Measurements from ENCODE around the gene CTTN.
"Not testable (repeated sequence)": the region's sequence is repeated elsewhere in the genome, so short reads cannot be mapped to it uniquely, and the experiment has no call there.

Gene CTTN

DNA sequence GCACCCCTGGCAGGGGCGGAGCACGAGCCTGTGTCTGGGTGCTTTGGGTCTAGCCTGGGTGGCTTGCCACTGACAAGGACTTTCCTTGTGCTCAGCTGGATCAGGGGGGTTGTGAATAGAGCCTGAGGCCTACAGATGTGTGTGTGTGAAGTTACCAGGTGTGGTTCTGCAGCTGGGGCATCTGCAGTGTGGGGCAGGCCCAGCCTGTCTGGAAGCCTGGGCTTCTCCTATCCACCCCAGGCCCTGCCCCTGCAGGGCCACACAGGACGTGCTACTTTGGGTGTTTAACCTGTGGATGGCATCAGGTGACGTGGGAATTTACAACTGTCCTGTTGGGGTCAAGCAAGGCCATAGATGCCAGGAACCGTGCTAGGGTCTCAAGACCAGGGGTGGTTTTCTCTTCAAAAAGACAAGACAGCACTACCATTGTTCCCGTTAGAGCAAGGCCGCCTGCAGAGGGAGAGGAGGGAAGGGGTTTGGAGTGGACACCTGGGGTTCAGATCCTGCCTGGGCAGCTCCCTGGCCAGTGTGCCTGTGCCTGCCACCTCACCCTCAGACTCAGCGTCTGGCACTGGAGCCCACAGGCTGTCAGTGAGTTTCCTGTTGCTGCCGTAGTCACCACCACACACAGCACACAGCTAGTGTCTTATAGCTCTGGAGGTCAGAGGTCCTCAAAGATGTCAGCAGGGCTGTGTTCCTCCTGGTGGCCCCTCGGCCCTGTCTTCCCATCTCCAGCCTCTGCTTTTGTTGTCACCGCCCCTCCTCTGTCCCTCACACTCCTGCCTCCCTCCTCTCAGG is 31.6 kb downstream of the CTTN start:
- DNase-seq, result no peak

DNA sequence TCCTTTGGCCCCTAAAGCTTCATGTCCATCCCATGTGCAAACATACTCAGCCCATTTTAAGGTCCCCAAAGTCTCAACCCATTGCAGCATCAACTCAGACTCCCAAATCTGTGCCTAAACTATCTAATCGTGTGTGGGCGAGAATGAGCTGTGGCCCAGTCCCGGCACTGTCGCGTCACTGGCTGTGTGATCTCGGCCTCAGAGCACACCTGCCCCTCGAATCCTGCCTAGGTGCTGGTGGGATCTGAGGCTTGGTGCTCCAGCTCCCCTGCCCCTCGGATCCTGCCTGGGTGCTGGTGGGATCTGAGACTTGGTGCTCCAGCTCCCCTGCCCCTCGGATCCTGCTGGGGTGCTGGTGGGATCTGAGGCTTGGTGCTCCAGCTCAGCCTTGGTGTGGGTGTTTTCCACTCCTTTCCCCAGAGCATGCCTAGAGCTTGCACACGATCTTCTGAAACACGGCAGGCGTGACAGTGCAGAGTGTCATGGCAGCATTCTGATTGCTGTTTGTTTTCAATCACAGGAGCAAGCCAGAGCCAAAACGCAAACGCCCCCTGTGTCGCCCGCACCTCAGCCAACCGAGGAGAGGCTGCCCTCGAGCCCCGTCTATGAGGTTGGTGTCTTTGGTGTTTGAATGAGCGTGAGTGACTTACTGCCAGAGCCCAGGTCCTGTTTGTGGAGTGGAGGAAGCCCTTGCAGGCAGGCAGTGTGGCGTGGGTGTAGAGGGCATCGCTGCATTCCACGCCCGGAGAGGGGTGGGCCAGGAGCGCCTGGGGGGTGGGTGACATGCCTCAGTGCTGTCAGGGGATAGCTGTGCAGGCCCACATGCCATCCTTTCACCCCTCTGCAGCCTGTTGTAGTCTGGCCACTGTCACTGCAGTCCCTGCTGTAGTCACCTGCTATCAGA is 32.6 kb downstream of the CTTN start:
- no peak for DNase-seq

DNA sequence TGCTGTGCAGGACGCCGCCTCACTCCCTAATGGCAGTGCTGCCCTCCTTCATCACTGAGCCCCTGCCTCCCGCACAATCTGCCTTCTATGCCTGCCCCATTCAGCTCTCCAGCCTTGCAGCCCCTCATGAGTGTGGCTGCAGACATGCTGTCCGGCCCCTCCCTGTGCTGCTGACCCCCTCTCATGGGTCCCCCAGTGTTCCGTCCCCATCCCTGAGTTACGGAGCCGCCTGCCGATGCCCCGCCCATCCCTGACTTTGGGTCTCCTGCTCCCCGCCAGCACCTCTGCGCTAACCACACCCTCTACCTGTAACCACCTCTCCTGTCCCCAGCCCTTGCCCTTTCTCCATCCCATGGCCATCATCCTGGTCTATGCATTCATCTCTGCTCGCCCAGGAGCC is 33.3 kb downstream of the CTTN start:
- DNase-seq, result no peak

DNA sequence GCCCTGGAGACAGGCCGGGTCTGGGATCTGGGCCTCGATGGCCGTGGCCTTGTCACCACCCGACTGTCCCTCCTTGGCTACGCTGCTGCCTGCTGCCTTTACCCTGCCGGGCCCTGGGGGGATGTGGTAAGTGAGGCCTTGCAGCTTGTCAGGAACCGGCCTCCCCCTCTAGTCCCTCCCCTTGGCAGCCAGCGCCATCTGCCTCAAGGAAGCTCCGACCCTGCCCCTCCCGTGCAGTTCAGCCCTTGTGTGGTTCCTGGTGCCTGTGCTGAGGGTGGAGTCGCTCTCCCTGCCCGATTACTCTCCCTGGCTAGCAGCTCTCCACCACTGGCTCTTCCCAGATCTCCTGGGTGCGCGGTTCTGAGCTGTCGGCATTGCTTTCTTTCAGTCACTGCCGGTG is 33.7 kb downstream of the CTTN start:
- no peak for DNase-seq

DNA sequence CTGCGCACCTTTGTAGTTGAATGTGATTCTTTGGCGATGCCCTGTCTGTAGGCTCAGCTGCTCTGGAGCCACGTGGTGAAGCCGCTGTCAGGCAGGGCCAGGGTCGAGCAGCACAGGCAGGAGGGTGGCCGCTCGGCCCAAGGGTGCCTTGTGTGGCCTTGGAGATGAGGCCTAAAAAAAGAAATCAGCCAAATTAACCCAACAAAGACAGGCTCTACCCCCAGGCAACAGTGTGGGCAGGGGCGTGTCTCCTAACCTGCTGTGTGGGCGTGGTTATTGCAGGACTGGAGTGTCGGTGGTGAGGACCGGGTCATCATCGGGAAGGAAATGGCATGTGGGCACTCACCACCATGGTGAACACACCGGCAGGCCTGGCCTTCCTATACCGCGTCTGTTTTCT is 34.3 kb downstream of the CTTN start:
- DNase-seq, result no peak

DNA sequence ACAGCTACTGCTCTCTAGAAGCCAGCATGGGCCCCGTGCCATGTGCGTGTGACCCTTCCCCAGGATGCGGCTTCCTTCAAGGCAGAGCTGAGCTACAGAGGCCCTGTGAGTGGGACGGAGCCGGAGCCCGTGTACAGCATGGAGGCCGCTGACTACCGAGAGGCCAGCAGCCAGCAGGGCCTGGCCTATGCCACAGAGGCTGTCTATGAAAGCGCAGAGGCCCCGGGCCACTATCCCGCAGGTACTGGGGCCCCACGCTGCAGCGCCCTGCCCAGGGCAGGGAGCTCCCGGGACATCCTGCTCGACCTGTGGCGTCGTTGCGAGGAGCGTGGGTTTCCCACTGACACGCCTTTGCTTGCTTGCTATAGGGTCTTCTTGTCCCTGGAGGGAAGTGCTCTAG is 34.7 kb downstream of the CTTN start:
- DNase-seq, result no peak

DNA sequence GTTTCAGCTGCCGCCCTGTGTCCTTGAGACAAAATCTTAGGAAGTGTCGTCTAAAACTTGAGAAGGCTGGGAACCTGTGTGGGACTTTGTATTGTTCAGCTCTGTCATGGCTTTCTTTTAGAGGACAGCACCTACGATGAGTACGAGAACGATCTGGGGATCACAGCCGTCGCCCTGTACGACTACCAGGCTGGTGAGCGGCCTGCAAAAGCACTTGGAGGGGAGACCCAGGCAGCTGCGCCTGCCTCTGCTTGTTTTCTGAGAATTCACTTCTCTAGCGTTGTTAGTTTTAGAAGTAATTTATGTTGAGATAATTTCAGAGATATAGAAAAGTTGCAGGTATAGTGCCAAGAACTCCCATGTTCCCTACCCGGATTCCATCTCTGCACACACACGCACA is 35.2 kb downstream of the CTTN start:
- no peak for DNase-seq

DNA sequence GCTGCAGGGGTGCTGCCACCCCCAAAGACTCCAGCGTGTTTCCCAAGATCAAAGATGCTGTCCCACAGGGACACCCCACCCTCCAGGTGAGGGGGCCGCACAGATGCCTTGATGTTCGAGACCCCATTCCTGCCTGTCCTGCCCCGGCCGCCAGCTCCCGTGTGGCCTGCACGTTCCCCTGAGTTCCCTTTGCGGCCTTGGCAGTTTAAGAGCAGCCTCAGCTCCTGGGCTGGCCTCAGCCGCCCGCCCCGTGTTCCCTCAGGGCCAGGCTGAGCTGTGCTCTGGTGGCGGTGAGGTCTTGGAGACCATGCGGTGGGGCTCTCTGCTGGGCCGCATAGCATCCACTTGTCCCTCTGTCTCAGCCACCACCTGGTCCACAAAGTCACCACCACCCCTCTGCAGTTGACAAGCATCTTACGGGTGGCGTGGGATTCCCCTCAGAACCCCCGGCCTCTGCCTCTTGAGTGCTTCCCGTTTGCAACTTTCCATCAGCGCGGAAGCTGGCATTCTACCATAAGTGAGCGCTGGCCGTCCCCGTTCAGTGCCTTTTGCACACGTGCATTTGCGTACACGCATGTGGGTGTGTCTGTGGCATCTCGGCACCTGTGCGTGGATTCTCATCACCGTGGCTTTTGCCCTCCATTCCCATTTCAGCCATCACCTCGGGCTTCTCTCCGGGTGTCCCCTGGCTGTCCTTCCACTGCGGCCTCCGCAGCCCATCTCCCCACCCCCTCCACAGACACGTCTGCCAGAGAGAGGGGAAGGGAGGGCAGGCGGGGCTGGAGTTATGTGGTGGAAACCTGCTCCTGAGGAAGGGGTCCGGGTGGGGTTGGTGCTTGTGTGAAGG is 35.9 kb downstream of the CTTN start:
- DNase-seq, result no peak

DNA sequence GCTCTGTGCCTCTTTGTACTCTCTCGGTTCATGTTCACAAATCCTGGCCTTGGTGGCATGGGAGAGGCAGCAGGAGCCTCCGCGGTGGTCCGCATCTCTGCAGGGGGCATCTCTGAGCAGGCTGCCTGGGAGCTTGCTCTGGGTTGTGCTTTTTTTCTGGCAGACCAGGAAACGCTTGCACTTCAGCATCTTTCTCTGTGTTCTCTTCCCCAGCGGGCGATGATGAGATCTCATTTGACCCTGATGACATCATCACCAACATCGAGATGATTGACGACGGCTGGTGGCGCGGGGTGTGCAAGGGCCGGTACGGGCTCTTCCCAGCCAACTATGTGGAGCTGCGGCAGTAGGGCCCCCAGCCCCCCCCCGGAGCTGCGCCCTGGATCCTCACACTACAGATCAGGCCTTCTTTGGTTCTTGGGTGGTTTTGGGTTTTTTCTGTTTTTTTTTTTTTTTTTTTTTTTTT is 36.5 kb downstream of the CTTN start:
- no peak for DNase-seq

DNA sequence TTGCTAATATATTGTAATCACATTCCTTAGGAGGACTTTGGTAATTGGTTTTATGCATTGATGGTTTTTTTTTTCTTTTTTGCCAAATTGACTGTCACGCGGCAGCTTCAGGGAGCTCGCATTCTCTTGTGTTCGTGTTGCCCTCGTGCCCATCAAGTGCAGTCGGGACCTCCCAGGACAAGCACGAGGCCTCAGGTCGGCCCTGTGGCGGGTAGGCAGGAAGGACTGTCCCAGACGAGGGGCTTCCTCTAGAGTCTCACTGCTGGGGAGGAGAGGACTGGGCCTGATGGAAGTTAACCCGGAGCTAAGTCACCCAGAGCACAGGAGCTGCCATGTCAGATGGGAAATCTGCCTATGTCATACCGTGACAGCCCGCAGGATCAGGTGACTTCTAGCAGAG is 37.0 kb downstream of the CTTN start:
- DNase-seq, result no peak

DNA sequence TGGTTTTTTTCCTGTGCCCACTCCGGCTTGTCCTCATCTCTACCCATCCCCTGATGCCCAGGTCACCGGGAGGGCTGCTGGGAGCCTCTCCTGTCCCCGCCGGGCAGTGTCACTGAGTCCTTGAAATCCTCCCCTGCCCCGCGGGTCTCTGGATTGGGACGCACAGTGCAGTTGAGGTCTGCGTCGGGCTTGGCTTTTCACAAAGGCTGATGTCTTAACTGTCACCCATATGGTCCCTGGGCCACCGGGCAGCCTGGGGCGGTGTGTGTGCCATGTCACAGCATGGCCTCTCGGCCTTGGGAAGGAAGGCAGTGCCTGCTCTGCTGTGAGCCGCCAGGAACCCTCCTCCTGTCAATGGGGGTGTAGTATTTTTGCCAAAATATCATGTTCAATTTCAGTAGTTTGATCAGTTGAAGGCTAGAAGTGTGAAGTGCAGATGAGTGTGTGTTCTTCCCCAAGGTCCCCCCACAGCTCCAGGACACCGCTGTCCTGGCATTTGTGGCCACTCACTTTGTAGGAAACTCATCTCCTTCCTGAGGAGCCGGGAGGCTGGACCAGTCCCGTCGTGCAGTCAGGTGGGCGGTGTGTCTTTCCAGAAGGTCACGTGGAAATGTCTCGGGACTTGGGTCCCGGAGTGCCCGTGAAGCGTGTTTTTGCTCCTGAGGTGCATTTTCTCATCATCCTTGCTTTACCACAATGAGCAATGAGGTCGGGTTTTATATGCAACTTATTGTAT is 37.6 kb downstream of the CTTN start:
- DNase-seq, result no peak

DNA sequence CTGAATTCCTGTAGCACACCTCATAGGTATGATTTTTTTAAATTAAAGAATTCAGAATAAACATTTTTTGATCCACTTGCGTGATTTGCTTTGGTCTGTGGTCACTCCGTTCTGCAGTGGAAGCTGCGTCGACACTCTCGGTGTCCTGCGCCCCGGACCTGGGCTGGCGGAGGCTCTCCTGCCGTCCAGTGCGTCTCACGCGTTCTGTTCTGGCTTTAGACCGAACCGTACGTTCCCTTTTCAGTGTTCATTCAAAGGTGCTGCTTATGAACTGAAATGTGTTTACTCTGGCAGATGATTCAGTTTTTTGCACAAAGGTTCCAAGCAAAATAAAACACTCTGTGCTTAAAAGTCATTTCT is 38.2 kb downstream of the CTTN start:
- no peak for DNase-seq

DNA sequence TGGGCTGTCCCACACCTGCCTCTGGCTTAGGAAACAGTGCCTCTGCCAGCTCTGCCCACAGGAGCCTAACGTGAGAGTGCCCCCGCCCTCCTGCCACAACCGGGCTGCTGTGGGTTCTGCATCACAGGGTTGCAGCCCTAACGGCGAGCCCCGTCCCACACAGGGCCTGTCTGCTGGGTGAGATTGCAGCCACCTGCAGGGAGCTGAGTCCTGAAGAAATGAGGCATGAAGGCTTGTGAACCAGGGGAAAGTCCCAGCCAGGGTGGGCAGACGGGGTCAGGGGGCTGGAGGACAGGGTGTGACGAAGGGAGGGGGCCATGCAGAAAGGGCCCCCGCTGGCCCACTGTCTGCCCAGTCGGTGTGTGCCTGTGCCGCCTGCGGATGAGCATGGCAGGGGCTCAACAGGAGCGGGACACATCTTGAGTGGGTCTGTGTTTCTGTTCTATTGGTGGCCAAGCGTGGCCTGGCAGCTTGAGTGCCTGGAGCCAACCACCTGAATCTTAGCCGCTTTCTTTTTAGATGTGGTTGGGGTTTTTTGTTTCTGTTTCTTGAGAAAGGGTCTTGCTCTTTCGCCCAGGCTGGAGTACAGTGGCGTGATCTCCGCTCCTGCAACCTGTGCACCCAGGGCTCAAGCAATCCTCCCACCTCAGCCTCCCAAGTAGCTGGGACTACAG is 38.9 kb downstream of the CTTN start:
- DNase-seq, result no peak

DNA sequence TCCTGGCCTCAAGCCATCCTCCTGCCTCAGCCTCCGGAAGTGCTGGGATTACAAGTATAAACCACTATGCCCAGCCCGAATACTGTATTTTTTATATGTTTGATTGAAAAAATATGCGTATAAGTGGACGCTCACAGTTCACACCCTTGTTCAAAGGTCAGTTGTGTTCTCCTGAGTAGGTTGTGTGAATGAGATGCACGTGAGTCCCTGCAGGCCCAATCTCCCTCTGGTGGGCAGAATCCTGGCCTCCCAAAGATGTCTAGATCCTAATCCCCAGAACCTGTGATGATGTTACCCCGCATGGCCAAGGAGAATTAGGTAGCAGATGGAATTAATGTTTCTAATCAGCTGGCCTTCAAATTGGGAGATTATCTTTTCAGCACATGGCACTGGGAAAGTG is 41.9 kb downstream of the CTTN start:
- DNase-seq, result no peak

DNA sequence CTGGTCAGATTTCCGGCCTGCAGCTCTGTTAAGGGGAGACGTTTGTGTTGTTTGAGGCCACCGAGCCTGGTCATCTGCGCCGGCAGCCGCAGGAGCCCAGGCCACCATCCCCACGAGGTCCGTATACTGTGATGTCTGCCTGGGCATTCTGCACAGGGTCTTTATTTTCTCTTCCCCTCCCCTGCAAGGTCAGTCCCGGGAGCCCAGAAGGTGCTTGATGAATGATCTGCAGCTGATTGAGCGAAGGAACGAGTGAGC is 45.4 kb downstream of the CTTN start:
- no peak for DNase-seq

DNA sequence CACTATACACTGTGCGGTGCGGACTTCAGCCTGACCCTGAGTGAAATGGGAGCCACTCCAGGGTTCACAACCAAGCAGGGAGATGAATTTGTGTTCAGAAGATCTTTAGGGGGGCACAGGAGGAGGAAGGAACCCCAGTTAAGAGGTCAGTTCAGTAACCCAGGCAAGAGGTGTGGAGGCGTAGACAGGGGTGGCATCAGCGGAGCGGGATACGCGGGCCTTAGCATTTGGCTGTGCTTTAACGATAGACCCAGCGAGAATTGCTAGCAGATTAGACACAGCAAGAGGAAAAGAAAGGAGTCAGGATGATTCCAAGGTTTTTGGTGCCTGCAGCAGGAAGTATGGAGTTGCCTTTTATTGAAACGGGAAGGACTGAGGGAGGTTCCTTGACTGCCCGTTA is 46.8 kb downstream of the CTTN start:
- DNase-seq, result no peak

DNA sequence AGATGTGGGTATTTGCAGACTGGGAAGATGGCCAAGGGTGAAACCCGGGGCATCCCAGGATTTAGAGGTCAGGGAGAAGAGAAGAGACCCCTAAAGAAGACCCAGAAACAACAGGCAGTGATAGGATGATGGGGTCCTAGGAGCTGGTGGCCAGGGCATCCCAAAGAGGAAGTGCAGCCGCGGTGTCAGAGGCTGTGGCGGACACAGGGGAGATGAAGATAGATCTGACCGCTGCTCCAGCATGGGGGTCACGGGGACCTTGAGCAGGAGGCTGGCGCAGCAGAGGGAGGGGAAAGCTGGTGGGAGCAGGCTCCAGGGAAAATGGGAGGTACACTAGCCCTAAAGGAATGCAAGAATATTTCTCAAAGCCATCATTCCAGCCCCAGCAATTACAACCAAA is 47.3 kb downstream of the CTTN start:
- no peak for DNase-seq

DNA sequence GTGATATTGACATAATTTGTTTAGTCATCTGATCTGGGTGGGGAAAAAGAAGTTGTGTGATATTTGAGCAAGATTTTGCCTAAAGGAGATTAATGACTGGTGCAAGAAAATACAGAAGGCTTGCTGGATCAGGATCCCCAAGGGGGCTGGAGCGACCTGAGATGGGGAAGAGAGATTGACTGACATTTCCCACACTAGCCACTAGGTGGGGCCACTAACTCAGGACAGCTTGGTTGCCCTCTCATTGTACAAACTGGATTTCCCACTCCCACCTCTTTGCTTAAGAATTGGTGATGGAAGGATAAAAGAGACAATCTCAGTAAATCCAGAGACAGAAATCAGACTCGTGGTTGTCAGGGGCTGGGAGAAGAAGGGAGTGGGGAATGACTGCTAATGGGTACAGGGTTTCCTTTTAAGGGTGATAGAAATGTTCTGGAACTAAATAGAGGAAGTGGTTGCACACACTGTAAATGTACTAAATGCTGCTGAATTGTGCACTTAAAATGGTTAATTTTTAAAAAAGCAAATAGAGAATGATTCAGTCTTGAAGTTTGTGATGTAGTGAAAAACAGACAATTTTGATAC is 50.7 kb downstream of the CTTN start:
- no peak for DNase-seq

DNA sequence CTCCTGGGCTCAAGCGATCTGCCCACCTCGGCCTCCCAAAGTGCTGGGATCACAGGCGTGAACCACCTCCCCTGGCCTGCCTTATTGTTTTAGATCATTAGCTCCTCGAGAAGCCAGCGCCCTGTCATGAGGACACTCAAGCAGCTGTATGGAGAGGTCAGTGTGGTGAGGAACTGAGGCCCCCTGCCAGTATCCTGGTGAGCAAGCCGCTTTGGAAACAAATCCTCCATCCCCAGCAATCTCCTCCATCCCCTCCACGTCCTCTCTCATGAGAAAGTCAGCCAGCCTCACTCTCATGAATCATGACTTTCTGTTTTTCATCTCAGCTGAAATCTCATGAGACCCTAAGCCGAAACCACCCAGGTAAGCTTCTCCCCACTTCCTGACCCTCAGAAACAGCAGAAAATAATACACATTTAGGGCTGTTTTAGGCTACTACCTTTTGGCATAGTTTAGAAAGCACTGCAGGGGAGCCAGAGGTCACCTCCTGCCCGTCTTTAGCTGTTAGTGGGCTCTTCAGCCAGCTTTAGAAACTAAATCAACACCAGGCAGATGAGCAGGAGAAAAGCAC is 56.0 kb downstream of the CTTN start:
- DNase-seq, result no peak

DNA sequence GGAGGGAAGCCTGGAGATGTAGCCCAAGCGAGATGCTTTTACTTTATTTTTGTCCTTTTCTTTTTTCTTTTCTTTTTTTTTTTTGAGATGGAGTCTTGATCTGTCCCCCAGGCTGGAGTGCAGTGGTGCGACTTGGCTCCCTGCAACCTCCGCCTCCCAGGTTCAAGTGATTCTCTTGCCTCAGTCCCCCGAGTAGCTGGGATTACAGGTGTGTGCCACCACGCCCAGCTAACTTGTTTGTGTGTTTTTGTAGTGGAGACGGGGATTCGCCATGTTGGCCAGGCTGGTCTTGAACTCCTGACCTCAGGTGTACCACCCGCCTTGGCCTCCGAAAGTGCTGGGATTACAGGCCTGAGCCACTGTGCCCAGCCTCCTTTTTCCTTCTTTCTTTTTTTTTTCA is 56.5 kb downstream of the CTTN start:
- not testable (repeated sequence) for DNase-seq

DNA sequence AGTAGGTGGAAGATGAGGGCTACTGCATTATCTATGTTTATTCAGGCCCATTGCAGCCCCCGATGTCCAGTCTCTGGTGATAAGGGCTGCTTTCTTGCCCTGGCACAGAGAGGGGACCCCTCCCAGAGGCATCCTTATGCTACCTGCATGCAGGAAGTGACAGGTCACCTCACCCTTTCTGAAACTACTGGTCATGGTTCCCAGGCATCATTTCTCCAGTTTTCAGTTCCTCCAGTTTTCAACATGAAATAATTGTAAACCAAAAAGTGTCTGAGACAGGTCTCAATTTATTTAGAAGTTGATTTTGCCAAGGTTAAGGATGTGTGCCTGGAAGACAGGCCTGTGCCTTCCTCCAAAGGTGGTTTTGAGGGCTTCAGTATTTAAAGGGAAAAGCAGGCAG is 57.0 kb downstream of the CTTN start:
- DNase-seq, result no peak
